H9 (cell line): ENCODE results near the gene CHD6. TPM values are rescaled to one million over a fixed set of nuclear protein-coding genes. Genes with fewer than 3 reads are reported as not detected.

Experiments used
- DNase-seq: peaks from one replicate; pipeline ENCODE4 v3.0.0-alpha.2; 2017
- H2AFZ ChIP-seq: one replicate; pipeline ENCODE4 v1.6.1; 2013; ENCODE audit warnings: mild to moderate bottlenecking, low read length, control low read depth, moderate library complexity
- H2AK5ac ChIP-seq: 2 replicates; pipeline ENCODE4 v1.6.1; 2013; ENCODE audit warnings: low read length, control low read depth, mixed read lengths; ENCODE audit not compliant: insufficient read length
- H2BK120ac ChIP-seq: one replicate; pipeline ENCODE4 v1.6.1; 2013; ENCODE audit warnings: low read depth, mild to moderate bottlenecking, low read length, control low read depth, inconsistent platforms; ENCODE audit not compliant: poor library complexity, severe bottlenecking
- H2BK12ac ChIP-seq: 2 replicates; pipeline ENCODE4 v1.6.1; 2013; ENCODE audit warnings: low read length, control low read depth, mixed read lengths, low read depth; ENCODE audit not compliant: insufficient read length
- H2BK15ac ChIP-seq: 2 replicates; pipeline ENCODE4 v1.6.1; 2013; ENCODE audit warnings: low read depth, low read length, control low read depth
- H2BK20ac ChIP-seq: one replicate; pipeline ENCODE4 v1.6.1; 2013; ENCODE audit warnings: low read depth, mild to moderate bottlenecking, low read length, control low read depth, inconsistent platforms; ENCODE audit not compliant: poor library complexity, severe bottlenecking
- H2BK5ac ChIP-seq: 2 replicates; pipeline ENCODE4 v1.6.1; 2013; ENCODE audit warnings: low read length, control low read depth, mixed read lengths; ENCODE audit not compliant: insufficient read length
- H3K14ac ChIP-seq: 2 replicates; pipeline ENCODE4 v1.6.1; 2013; ENCODE audit warnings: low read length, control low read depth; ENCODE audit not compliant: insufficient read depth
- H3K18ac ChIP-seq: 2 replicates; pipeline ENCODE4 v1.6.1; 2013; ENCODE audit warnings: low read depth, mild to moderate bottlenecking, mixed read lengths, low read length, control low read depth; ENCODE audit not compliant: insufficient read length
- H3K23ac ChIP-seq: 2 replicates; pipeline ENCODE4 v1.6.1; 2013; ENCODE audit warnings: low read length, control low read depth, mixed read lengths, low read depth; ENCODE audit not compliant: insufficient read length
- H3K23me2 ChIP-seq: 2 replicates; pipeline ENCODE4 v1.6.1; 2013; ENCODE audit warnings: low read depth, mild to moderate bottlenecking, mixed read lengths, low read length, control low read depth; ENCODE audit not compliant: insufficient read length, poor library complexity, severe bottlenecking
- H3K27ac ChIP-seq: 2 replicates; pipeline ENCODE4 v1.5.1; 2013; ENCODE audit warnings: low read length, control low read depth, mixed read lengths, low read depth; ENCODE audit not compliant: insufficient read length
- H3K27me3 ChIP-seq: 2 replicates; pipeline ENCODE4 v1.6.1; 2013; ENCODE audit warnings: low read length, control low read depth, inconsistent platforms; ENCODE audit not compliant: insufficient read depth
- H3K4ac ChIP-seq: 2 replicates; pipeline ENCODE4 v1.6.1; 2013; ENCODE audit warnings: low read depth, mild to moderate bottlenecking, control low read depth, inconsistent platforms, low read length, moderate library complexity
- H3K4me1 ChIP-seq: 2 replicates; pipeline ENCODE4 v1.6.1; 2013; ENCODE audit warnings: low read length, control low read depth, inconsistent platforms; ENCODE audit not compliant: insufficient read depth
- H3K4me2 ChIP-seq: 2 replicates; pipeline ENCODE4 v1.6.1; 2013; ENCODE audit warnings: low read length, control low read depth, mixed read lengths; ENCODE audit not compliant: insufficient read length, insufficient read depth
- H3K56ac ChIP-seq: 2 replicates; pipeline ENCODE4 v1.6.1; 2013; ENCODE audit warnings: low read depth, mild to moderate bottlenecking, mixed read lengths, low read length, control low read depth; ENCODE audit not compliant: insufficient read length
- H3K79me1 ChIP-seq: 2 replicates; pipeline ENCODE4 v1.6.1; 2013; ENCODE audit warnings: low read depth, mild to moderate bottlenecking, moderate library complexity, low read length, control low read depth, inconsistent platforms; ENCODE audit not compliant: insufficient read depth, poor library complexity, severe bottlenecking
- H3K79me2 ChIP-seq: 2 replicates; pipeline ENCODE4 v1.6.1; 2013; ENCODE audit warnings: low read length, control low read depth, inconsistent platforms; ENCODE audit not compliant: insufficient read depth
- H3K9ac ChIP-seq: 2 replicates; pipeline ENCODE4 v1.6.1; 2013; ENCODE audit warnings: low read length, control low read depth, mixed read lengths; ENCODE audit not compliant: insufficient read length; ENCODE audit errors: extremely low read depth
- H3K9me3 ChIP-seq: one replicate; pipeline ENCODE4 v1.6.1; 2013; ENCODE audit warnings: low read depth, low read length, inconsistent platforms; ENCODE audit not compliant: control insufficient read depth
- H3T11ph ChIP-seq: one replicate; pipeline ENCODE4 v1.6.1; 2013; ENCODE audit warnings: mild to moderate bottlenecking, low read length, control low read depth, inconsistent platforms
- H4K20me1 ChIP-seq: one replicate; pipeline ENCODE4 v1.6.1; 2013; ENCODE audit not compliant: control insufficient read depth, insufficient read length, insufficient read depth
- H4K5ac ChIP-seq: 2 replicates; pipeline ENCODE4 v1.6.1; 2013; ENCODE audit warnings: low read depth, mild to moderate bottlenecking, mixed read lengths, low read length, control low read depth; ENCODE audit not compliant: insufficient read length
- H4K8ac ChIP-seq: replicated peaks from 2 replicates; pipeline ENCODE4 v1.6.1; 2013; ENCODE audit warnings: low read length, control low read depth, mixed read lengths, low read depth; ENCODE audit not compliant: insufficient read length
- H4K91ac ChIP-seq: 2 replicates; pipeline ENCODE4 v1.6.1; 2013; ENCODE audit warnings: low read depth, mild to moderate bottlenecking, moderate library complexity, mixed read lengths, low read length, control low read depth; ENCODE audit not compliant: insufficient read length
- H3K27ac Mint-ChIP-seq, 3 experiments: 2 replicates in 2 of 3; 3 replicates in 1 of 3; pipeline ENCODE4 v1.8.0; 2020 to 2021; ENCODE audit warnings: mixed read lengths in 3 of 3, mild to moderate bottlenecking in 1 of 3, moderate library complexity in 1 of 3
- H3K27me3 Mint-ChIP-seq: 2 replicates; pipeline ENCODE4 v1.8.0; 2021; ENCODE audit warnings: low read depth, mild to moderate bottlenecking, moderate library complexity, mixed read lengths
- H3K36me3 Mint-ChIP-seq, 3 experiments: 2 replicates in 2 of 3; 3 replicates in 1 of 3; pipeline ENCODE4 v1.8.0; 2020 to 2021; ENCODE audit warnings: low read depth in 3 of 3, mixed read lengths in 3 of 3; ENCODE audit not compliant: insufficient read depth in 1 of 3
- H3K4me1 Mint-ChIP-seq, 2 experiments: 2 replicates each; pipeline ENCODE4 v1.8.0; 2020; ENCODE audit warnings: mixed read lengths in 2 of 2
- H3K4me3 Mint-ChIP-seq, 2 experiments: 2 replicates in 1 of 2; 3 replicates in 1 of 2; pipeline ENCODE4 v1.8.0; 2020 to 2021; ENCODE audit warnings: mild to moderate bottlenecking in 2 of 2, mixed read lengths in 2 of 2, moderate library complexity in 1 of 2
- H3K9me3 Mint-ChIP-seq, 2 experiments: 2 replicates in 1 of 2; 3 replicates in 1 of 2; pipeline ENCODE4 v1.8.0; 2020; ENCODE audit warnings: mild to moderate bottlenecking in 2 of 2, mixed read lengths in 2 of 2, moderate library complexity in 1 of 2
- CTCF ChIP-seq: fragments of 200-600 bp; sonication (generic); conservative IDR thresholded peaks from 3 replicates; pipeline ENCODE4 v1.8.0; 2021; ENCODE audit warnings: antibody characterized with exemption, mild to moderate bottlenecking
- WGBS: extraction: QIAGEN DNeasy Blood & Tissue Kit; methylation state at CpG from one replicate; pipeline ENCODE4 v1.1.7; 2013; ENCODE audit warnings: missing lambda C conversion rate, low lambda C conversion rate, mixed read lengths; ENCODE audit not compliant: insufficient read length; ENCODE audit errors: extremely low coverage; 5-methylcytosine and 5-hydroxymethylcytosine counted together
- total RNA-seq: library from RNA; stranded (reverse); gene quantifications from 2 replicates; pipeline ENCODE4 v1.2.1, GENCODE V29; 2021

CHD6 gene
- total RNA-seq, 1 experiment from 2014 or later: 51.5 TPM

DNA sequence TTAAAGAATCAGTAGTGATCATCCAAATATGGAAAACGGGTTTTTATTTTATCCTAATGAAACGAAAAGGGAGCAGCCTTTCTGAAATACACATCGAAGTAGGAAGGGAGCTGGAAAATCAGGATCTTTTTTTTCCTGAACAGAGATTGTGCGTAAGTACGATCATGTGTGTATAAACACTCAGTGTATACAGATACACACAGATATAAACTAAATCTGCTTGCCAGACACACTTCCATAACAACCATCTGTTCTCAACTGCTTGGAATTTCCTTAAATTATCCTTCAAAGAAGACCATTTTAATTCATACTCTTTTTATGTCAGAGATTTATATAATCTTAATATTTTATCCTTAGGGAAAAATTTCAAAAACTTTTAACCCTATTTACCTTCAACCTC lies 110.7 kb downstream of the CHD6 start:
- Histone ChIP-seq H3K27me3 (no peaks in the 10 kb centered on the region), H2BK120ac (no peak overlapping the region), H2BK20ac (no peak overlapping the region), H3K14ac (no peak overlapping the region), H2BK12ac (no peak overlapping the region), H3K9me3 (no peaks in the 10 kb centered on the region), H3K4ac (no peak overlapping the region), H4K91ac (no peak overlapping the region), H3K9ac (no peak overlapping the region), H3K4me1 (no peaks in the 10 kb centered on the region), H3K4me2 (no peak overlapping the region), H4K8ac (no peak overlapping the region), H4K20me1 (no peaks in the 10 kb centered on the region), H3K79me2 (no peaks in the 10 kb centered on the region), H3T11ph (no peak overlapping the region), H3K27ac (no peak overlapping the region), H3K23ac (no peak overlapping the region), H3K18ac (no peak overlapping the region), H3K23me2 (no peaks in the 10 kb centered on the region), H3K79me1 (peaks cover 3% of the 10 kb centered on the region), H2BK15ac (no peak overlapping the region), H2AK5ac (no peak overlapping the region), H4K5ac (no peak overlapping the region), H3K56ac (no peak overlapping the region), H2BK5ac (no peak overlapping the region), H2AFZ (no peak overlapping the region)
- no CpG with 5 or more reads among the region's 5 CpGs for WGBS
- no peaks in the 10 kb centered on the region; a peak in 4 of 5 replicates for H3K9me3 Mint-ChIP-seq
- no peak for DNase-seq
- peaks cover 23 to 48% (median 38%) of the 10 kb centered on the region in 3 experiments for H3K36me3 Mint-ChIP-seq
- H3K27me3 Mint-ChIP-seq: no peaks in the 10 kb centered on the region
- TF ChIP-seq CTCF: no peak
- H3K4me1 Mint-ChIP-seq: peaks cover 18 to 20% of the 10 kb centered on the region in 2 experiments
- H3K4me3 Mint-ChIP-seq: no peak overlapping the region
- no peak overlapping the region for H3K27ac Mint-ChIP-seq
